HG02852 (cell line): ENCODE results near the gene CACNG4.

Source experiments
- ATAC-seq: cut with Tn5 transposase; IDR thresholded peaks from one replicate; pipeline ENCODE4 v1.9.1; 2021; ENCODE audit warnings: mild to moderate bottlenecking, moderate library complexity; ENCODE audit not compliant: unreplicated experiment

Gene CACNG4

DNA sequence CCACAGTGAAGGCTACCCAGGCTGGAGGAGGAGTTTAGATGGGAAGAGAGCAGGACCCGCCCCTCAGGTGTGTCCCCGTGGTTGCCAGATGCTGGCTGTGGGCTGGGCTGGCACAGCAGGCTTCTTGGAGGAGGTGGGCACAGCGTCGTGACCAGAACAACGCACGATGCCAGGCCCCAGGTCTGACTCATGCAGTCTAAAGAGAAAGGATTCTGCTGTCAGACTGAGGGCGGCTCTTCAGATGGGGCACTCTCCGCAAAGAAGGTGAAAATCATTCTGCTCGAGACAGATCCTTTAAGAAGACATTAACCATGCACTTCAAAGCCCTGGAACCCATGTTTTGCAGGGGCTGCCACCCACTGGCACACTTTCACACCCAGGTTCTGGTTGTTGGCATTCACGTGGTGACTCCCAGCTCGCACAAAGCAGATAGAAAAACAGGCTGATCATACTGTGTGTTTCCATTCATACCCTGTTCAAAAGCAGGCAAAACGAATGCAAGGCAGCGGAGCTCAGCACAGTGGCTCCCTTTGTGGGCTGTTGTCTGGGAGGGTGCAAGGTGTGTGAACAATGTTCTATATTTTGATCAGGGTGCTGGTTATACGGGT is 19.0 kb downstream of the CACNG4 start:
- ATAC-seq, result no peak

GRCh38 chr17:66984730-66985129 is 20.2 kb downstream of the CACNG4 start:
- ATAC-seq, result no peak

DNA sequence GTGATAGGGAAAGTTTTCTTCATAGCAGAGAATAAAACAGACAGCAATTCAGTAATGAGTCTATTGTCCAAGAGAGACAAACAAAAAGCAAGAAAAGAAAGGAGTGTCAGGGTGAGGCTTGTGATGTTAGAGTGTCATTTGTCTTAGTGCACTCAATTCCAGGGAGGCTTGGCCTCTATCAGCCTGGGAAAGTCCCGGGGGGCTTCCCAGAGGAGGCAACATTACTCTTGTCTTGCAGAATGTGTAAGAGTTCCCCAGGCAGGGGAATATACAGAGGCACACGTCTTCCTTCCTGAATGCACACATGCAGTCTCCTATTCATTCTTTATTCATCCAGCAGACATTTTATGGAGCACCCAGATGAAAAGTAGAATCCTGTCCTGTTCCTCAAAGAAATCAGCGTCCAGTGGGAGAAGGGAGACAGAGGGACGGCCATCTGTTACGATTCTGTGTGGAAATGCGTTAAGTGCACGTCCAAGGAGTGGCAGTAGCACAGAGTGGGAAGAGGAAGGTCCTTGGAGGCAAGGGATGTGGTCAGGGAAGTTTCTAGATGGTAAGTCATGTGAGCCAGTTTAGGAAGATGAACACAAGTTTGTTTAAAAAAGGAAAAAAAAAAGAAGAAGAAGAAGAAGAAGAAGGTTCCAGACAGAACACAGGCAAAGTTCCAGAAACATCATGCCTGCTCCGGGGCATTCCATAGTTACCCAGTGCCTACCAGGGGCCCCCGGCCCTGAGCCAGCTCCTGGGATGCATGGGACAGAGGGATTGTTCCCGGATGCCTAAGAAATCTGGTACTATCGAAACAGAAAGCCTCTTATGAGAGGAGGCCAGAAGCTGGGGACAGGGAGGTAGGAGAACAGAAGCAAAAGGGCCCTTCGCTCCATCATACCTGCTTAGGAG is 21.1 kb downstream of the CACNG4 start:
- ATAC-seq, result peak; percentile 72

- ATAC-seq, result no peak
Measured at GRCh38 chr17:66986659-66987058, 22.2 kb downstream of the CACNG4 start.

GRCh38 chr17:66987059-66987616 is 22.6 kb downstream of the CACNG4 start:
- no peak for ATAC-seq

DNA sequence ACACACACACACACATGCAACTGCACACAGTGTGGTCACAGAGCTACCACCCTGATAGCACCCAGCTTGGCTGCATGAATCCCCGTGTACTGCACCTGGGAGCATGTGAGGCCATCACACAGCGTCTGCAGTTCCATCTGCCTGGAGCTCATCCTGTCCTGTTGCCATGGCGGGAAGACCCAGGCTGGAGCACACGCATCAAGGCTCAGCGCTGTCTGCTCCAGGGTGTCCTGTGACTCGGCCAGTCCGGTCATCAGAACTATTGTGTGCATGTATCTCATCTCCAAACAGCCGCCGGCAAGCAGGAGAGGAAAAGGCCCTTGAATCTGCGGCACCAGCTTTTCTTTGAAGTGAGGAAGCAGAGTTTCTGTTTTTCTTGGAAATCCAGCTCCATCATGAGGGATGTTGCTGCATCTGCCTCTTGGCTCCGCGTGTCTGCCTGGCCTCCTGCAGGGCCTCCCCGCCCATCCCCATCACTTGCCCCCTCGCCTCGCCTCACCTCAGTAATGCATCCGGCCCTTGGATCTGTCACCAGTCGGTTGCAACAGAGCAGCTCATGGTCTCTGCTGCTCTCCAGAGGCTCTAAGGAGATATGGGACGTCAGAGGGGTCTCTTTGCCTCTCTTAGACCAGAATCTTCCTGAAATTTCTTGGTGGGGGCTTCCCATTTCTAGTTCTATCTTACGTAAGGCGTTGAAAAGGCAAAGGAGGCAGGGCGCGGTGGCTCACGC is 23.7 kb downstream of the CACNG4 start:
- ATAC-seq, result no peak

- ATAC-seq, result no peak
Measured at GRCh38 chr17:66989076-66989475, 24.6 kb downstream of the CACNG4 start.

- ATAC-seq, result no peak
Measured at GRCh38 chr17:66989579-66989978, 25.1 kb downstream of the CACNG4 start.

DNA sequence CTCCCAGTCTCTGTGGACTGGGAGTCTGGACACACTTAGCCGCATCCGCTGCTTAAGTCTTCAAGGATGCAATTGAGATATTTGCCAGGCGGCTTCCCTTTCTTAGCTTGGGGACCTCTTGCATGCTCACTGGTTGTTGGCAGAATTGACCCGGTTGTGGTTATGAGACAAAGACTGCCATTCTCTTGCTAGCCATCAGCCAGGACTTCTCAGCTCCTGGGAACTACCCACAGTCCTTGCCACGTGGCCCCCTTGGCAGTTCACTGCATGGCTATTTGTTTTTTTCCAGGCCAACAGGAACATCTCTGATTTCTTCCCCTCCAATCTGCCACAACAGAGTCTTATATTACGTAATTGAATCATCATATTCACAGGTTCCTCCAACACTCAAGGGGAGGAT is 25.5 kb downstream of the CACNG4 start:
- ATAC-seq, result no peak

DNA sequence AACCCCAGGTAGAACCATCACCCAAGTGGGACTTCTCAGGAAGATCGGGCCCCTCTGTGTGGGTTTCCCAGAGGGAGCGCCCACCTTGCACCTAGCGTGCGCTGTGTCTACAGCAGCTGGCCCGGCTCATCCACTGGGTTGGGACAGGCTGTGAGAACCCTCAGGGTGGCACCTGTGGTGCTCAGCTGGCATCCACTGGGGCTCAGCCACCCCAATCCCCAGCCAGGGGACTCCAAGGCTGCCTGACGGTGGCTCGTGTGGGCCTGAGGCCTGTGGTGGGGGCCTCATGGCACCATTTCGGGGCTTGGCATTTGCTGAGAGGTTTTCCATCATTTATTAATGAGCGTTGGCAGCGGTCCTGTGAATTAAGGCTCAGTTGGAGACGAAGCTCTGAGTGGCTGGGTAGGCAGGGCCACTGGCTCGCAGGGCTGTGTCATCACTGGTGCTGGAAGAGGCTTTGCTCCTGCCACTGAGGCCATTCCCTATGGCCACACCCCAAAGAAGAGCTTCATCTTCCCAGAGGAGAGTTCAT is 28.5 kb downstream of the CACNG4 start:
- ATAC-seq, result no peak

GRCh38 chr17:66994361-66994760 is 29.9 kb downstream of the CACNG4 start:
- no peak for ATAC-seq

DNA sequence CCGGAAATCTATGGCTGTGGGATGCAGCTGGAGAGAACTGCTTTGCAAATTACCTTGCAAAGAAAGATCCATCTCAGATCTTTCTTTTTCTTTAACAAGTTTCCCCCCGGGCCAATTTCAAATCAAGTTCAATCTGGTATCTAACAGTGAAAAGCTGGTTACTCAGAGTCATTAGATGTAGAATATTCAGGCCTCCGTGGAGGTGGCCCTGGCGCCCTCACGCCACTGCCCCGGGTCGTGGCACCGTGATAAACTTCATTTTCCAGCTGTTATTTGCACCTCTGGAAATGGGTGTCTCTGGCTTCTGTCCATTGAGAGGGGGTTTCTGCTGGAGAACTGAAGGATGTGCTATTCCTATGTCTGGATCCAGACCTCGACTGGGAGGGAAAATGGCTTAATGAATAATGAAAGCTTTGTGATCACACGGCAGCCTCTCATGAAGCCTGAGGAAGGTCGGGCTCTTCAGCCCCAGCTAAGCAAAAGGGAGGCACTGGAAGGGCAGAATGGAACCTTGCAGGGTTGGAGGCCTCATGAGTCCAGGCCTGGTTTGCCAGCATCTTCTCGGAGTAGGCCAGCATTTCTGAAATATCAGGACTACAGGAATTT is 30.5 kb downstream of the CACNG4 start:
- ATAC-seq, result no peak

- no peak for ATAC-seq
Measured at GRCh38 chr17:66995944-66996343, 31.4 kb downstream of the CACNG4 start.

GRCh38 chr17:66996926-66997325 is 32.4 kb downstream of the CACNG4 start:
- ATAC-seq, result no peak

DNA sequence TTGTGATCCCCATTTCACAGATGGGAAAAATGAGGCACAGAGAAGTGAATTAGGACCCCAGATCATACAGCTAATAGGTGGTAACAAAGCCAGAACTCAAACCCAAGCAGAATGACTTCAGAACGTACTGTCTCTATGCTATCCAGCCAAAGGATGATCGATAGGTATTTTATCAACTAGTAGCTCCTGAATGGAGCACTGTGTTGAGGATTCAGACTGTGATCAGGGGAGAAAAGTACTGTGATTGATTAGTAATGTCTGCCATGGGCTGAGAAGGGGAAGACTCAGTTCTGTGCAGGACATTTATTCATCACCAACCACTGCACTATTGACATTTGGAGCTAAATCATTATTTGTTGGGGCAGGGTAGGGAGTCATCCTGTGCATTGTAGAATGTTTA is 38.7 kb downstream of the CACNG4 start:
- ATAC-seq, result no peak

GRCh38 chr17:67004181-67004580 is 39.7 kb downstream of the CACNG4 start:
- ATAC-seq, result no peak

- no peak for ATAC-seq
Measured at GRCh38 chr17:67007266-67007665, 42.8 kb downstream of the CACNG4 start.

- no peak for ATAC-seq
Measured at GRCh38 chr17:67008101-67008500, 43.6 kb downstream of the CACNG4 start.

GRCh38 chr17:67011527-67012175 is 47.1 kb downstream of the CACNG4 start:
- no peak for ATAC-seq

DNA sequence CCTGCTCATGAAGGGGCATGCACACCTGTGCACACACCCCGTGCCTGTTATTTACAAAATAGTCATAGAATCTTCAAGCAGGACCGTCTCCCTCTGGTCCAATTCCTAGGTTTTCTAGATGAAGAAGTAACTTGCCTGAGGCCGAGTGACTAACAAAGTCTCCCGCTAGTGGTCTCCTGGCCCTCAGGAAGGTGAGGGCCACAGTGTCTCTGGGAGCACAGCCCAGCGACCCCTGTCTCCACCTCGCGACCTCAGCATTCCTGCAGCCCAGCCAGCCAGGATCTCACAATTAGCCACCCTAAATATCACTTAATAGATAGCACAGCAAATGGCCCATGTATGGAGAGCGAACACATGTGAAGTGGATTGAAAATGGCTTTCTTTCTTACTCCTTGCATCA is 49.4 kb downstream of the CACNG4 start:
- no peak for ATAC-seq
